HL-60/S4 treated with phorbol 12-myristate 13-acetate at 8.2 ng/mL for 4 days and 3 days (cell line): ENCODE data around the gene PLEKHF1.

Source experiments
- in situ Hi-C: fragments of 300-500 bp; cut with MboI; formaldehyde crosslinking; loops from 2 replicates; pipeline ENCODE4 v1.15.0; 2022; ENCODE audit warnings: low sequenced_read_pairs

Gene PLEKHF1

GRCh38 chr19:29634423-29635130 lies 30.7 kb upstream of the PLEKHF1 start:
- in situ Hi-C loops: no loop called here

- in situ Hi-C loops: no loop called here
Measured at GRCh38 chr19:29635963-29636362, 29.3 kb upstream of the PLEKHF1 start.

GRCh38 chr19:29636553-29637360 lies 28.5 kb upstream of the PLEKHF1 start:
- in situ Hi-C loops: no loop called here

GRCh38 chr19:29639086-29639485 lies 26.2 kb upstream of the PLEKHF1 start:
- in situ Hi-C loops: no loop called here

GRCh38 chr19:29640231-29640630 lies 25.0 kb upstream of the PLEKHF1 start:
- in situ Hi-C loops: no loop called here

GRCh38 chr19:29641597-29641996 lies 23.7 kb upstream of the PLEKHF1 start:
- in situ Hi-C loops: no loop called here

- in situ Hi-C loops: no loop called here
Measured at GRCh38 chr19:29643361-29643935, 21.8 kb upstream of the PLEKHF1 start.

- in situ Hi-C loops: no loop called here
Measured at GRCh38 chr19:29644210-29644609, 21.1 kb upstream of the PLEKHF1 start.

GRCh38 chr19:29645491-29645867 lies 19.8 kb upstream of the PLEKHF1 start:
- in situ Hi-C loops: no loop called here

- in situ Hi-C loops: no loop called here
Measured at GRCh38 chr19:29645911-29646310, 19.4 kb upstream of the PLEKHF1 start.

- in situ Hi-C loops: no loop called here
Measured at GRCh38 chr19:29650772-29651387, 14.4 kb upstream of the PLEKHF1 start.

- in situ Hi-C loops: no loop called here
Measured at GRCh38 chr19:29651622-29652394, 13.5 kb upstream of the PLEKHF1 start.

- in situ Hi-C loops: no loop called here
Measured at GRCh38 chr19:29653398-29653797, 11.9 kb upstream of the PLEKHF1 start.

- in situ Hi-C loops: no loop called here
Measured at GRCh38 chr19:29655648-29656335, 9.5 kb upstream of the PLEKHF1 start.

GRCh38 chr19:29658221-29658991 lies 6.9 kb upstream of the PLEKHF1 start:
- in situ Hi-C loops: no loop called here

- in situ Hi-C loops: no loop called here
Measured at GRCh38 chr19:29660835-29661234, 4.4 kb upstream of the PLEKHF1 start.

- in situ Hi-C loops: no loop called here
Measured at GRCh38 chr19:29662278-29662603, 3.0 kb upstream of the PLEKHF1 start.

- in situ Hi-C loops: no loop called here
Measured at GRCh38 chr19:29662604-29663404, 2.5 kb upstream of the PLEKHF1 start.
